Fibroblast of lung (primary cell): Measurements from ENCODE around the gene FCHSD1.

Experiments
- EZH2 ChIP-seq: IDR thresholded peaks from 2 replicates; pipeline ENCODE4 v1.5.1; 2012; ENCODE audit warnings: low read length, control low read depth, mild to moderate bottlenecking; ENCODE audit errors: missing control alignments
- TF ChIP-seq, protein P1 (sequence below), 2 donors: IDR thresholded peaks in 1 of 2; conservative IDR thresholded peaks in 1 of 2; 1 replicate in 1 of 2; 2 replicates in 1 of 2; pipeline ENCODE4 v1.5.1; 2011 to 2012; ENCODE audit warnings: low read length in 2 of 2, control low read depth in 1 of 2, inconsistent platforms in 1 of 2, low read depth in 1 of 2, mild to moderate bottlenecking in 1 of 2

DNA sequence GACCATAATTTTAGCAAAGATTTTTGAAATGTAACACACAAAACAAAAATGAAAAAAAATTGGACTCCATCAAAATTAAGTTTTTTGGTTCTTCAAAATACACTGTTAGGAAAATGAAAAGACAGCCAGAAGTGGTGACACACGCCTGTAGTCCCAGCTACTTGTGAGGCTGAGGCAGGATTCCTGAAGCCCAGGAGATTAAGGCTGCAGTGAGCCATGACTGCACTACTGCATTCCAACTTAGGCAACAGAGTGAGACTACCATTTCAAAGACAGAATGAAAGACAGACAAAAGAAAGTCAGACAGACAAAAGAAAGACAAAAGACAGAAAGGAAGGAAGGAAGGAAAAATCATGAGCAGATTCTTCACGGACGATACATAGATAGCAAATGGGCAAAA is 39.9 kb downstream of the FCHSD1 start:
- TF ChIP-seq, protein P1, sequence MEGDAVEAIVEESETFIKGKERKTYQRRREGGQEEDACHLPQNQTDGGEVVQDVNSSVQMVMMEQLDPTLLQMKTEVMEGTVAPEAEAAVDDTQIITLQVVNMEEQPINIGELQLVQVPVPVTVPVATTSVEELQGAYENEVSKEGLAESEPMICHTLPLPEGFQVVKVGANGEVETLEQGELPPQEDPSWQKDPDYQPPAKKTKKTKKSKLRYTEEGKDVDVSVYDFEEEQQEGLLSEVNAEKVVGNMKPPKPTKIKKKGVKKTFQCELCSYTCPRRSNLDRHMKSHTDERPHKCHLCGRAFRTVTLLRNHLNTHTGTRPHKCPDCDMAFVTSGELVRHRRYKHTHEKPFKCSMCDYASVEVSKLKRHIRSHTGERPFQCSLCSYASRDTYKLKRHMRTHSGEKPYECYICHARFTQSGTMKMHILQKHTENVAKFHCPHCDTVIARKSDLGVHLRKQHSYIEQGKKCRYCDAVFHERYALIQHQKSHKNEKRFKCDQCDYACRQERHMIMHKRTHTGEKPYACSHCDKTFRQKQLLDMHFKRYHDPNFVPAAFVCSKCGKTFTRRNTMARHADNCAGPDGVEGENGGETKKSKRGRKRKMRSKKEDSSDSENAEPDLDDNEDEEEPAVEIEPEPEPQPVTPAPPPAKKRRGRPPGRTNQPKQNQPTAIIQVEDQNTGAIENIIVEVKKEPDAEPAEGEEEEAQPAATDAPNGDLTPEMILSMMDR (conservative IDR thresholded peaks at IDR 0.05 in 1 of 2, IDR thresholded peaks at IDR 0.05 in 1 of 2; ENCODE audit: low read depth in 1 of 2, low read length in 2 of 2): no peak
- TF ChIP-seq EZH2: no peak
